OCI-LY7 (cell line): ENCODE results near the gene ACAT2. TPM values are rescaled to one million over a fixed set of nuclear protein-coding genes. Genes with fewer than 3 reads are reported as not detected.

Source experiments
- BruUV-seq: library from RNA; stranded (reverse); fragments of 400-500 nt; replicated peaks from 2 replicates; lab custom pipeline; 2021; lab: Mats Ljungman, UMichigan
- CTCF ChIA-PET: fragments of 300-600 bp; sonication (Branson Sonifier 250); formaldehyde crosslinking; loops from one replicate; lab custom pipeline; 2022; ENCODE audit warnings: antibody characterized with exemption; ENCODE audit not compliant: unreplicated experiment; lab: Charles Lee
- POLR2A ChIA-PET: fragments of 300-600 bp; sonication (Branson Sonifier 250); formaldehyde crosslinking; loops from one replicate; lab custom pipeline; 2022; ENCODE audit warnings: antibody characterized with exemption; lab: Charles Lee
- DNase-seq: peaks from one replicate; pipeline ENCODE4 v3.0.0-alpha.2; 2015; ENCODE audit warnings: low spot score
- H2AFZ ChIP-seq: fragments of 200-600 bp; sonication (generic), shearing (Covaris generic); 2 replicates; pipeline ENCODE4 v1.6.1; 2014; ENCODE audit warnings: mild to moderate bottlenecking, antibody characterized with exemption, low read length, moderate library complexity
- H3K27ac ChIP-seq: fragments of 200-600 bp; sonication (generic); 2 replicates; pipeline ENCODE4 v1.5.1; 2014; ENCODE audit warnings: mixed run types, low read depth, mild to moderate bottlenecking, moderate library complexity, low read length, inconsistent platforms; ENCODE audit not compliant: poor library complexity, severe bottlenecking
- H3K36me3 ChIP-seq: fragments of 200-600 bp; sonication (generic); 2 replicates; pipeline ENCODE4 v1.6.1; 2014; ENCODE audit warnings: mild to moderate bottlenecking, antibody characterized with exemption, low read length, moderate library complexity, mixed read lengths; ENCODE audit not compliant: insufficient read depth
- H3K4me1 ChIP-seq: fragments of 200-600 bp; sonication (generic); 2 replicates; pipeline ENCODE4 v1.5.1; 2014; ENCODE audit warnings: mild to moderate bottlenecking, low read length; ENCODE audit not compliant: insufficient read depth, poor library complexity, severe bottlenecking
- H3K4me2 ChIP-seq: fragments of 200-600 bp; sonication (generic); 2 replicates; pipeline ENCODE4 v1.6.1; 2014; ENCODE audit warnings: mild to moderate bottlenecking, low read length
- H3K4me3 ChIP-seq: fragments of 200-600 bp; sonication (generic); 2 replicates; pipeline ENCODE4 v1.5.1; 2014; ENCODE audit warnings: mild to moderate bottlenecking, low read depth, low read length; ENCODE audit not compliant: poor library complexity, severe bottlenecking
- H3K79me2 ChIP-seq: fragments of 200-600 bp; sonication (generic); 2 replicates; pipeline ENCODE4 v1.6.1; 2016; ENCODE audit warnings: low read depth, mild to moderate bottlenecking, low read length, moderate library complexity, mixed read lengths; ENCODE audit not compliant: insufficient read depth
- H3K9me2 ChIP-seq: fragments of 200-600 bp; sonication (generic); 2 replicates; pipeline ENCODE4 v1.6.1; 2016; ENCODE audit warnings: mild to moderate bottlenecking, low read length, mixed read lengths; ENCODE audit not compliant: insufficient read depth
- H3K9me3 ChIP-seq: fragments of 200-600 bp; sonication (generic); 2 replicates; pipeline ENCODE4 v1.6.1; 2014; ENCODE audit warnings: mild to moderate bottlenecking, mixed run types, low read length, mixed read lengths
- H4K20me1 ChIP-seq: fragments of 200-600 bp; sonication (generic); 2 replicates; pipeline ENCODE4 v1.6.1; 2014; ENCODE audit warnings: mild to moderate bottlenecking, antibody characterized with exemption, low read length, moderate library complexity, mixed read lengths; ENCODE audit not compliant: insufficient read depth
- EZH2phosphoT487 ChIP-seq: fragments of 200-600 bp; sonication (generic); IDR thresholded peaks from 2 replicates; pipeline ENCODE4 v1.6.1; 2018; ENCODE audit warnings: low read depth, borderline replicate concordance, mild to moderate bottlenecking, mixed run types, antibody characterized with exemption, low read length, moderate library complexity, mixed read lengths
- intact Hi-C: fragments of 100-400 bp; cut with micrococcal nuclease; formaldehyde crosslinking; loops from one replicate; pipeline ENCODE4 v1.10.0; 2022; ENCODE audit not compliant: unreplicated experiment
- total RNA-seq, 2 experiments: library from RNA; depleted of rRNA in 1 of 2; stranded (reverse); fragments of >200 nt in 1 of 2; shearing (Covaris generic) in 1 of 2; gene quantifications; 2 replicates each; pipeline ENCODE4 v1.2.3, GENCODE V29; 2014 to 2022
- TF ChIP-seq, protein P1 (sequence below): fragments of 200-600 bp; sonication (generic); conservative IDR thresholded peaks from 2 replicates; pipeline ENCODE4 v1.5.1; 2014; ENCODE audit warnings: mild to moderate bottlenecking, antibody characterized with exemption, low read length, moderate library complexity, mixed read lengths

The ACAT2 gene
- total RNA-seq, 2 experiments from 2014 or later: 42.4 to 110 TPM

DNA sequence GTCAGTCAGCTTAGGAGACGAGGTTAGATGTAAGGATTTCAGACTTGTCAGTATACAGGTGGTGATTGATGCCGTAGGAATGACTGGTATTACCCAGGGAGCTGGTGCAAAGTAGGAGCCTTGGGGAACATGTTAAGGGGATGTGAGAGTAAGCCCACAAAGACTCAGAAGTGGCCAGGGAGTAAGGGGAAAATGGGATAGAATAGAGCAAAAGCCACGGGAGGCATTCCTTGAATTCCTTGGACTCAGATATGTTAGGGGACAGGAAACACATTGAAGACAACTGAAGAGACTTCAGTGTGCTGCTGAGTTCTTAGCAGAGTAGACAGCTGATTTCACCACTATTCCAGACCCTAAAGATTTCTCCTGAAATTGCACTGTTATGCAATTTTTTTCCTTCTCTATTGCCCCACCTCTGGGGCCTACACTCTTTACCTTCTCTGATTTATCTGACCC is 1.2 kb upstream of the ACAT2 start:
- intact Hi-C loops: loop anchor here (2.0 kb wide), 1 partner anchor 68 kb away; the partner anchor contains the start of gene SOD2
- Histone ChIP-seq H3K9me2 (no peaks in the 10 kb centered on the region), H3K4me3 (peak overlapping the region; percentile 71), H3K79me2 (no peaks in the 10 kb centered on the region; the same call in 1 of the 2 replicates), H3K4me2 (peak overlapping the region; percentile 93), H3K36me3 (peaks cover 64% of the 10 kb centered on the region), H3K9me3 (no peaks in the 10 kb centered on the region), H4K20me1 (0 out of 2 replicates have a peak, but pooled peaks cover 3% of the 10 kb centered on the region), H3K4me1 (peaks cover 15% of the 10 kb centered on the region), H3K27ac (peak overlapping the region; percentile 81), H2AFZ (no peak overlapping the region)
- no TSS peak for BruUV-seq
- CTCF ChIA-PET: interaction anchor here (1.0 kb wide), 1 partner anchor 34 kb away, joined by 6 read pairs; the partner anchor contains the start of gene WTAP
- TF ChIP-seq EZH2phosphoT487: no peak
- TF ChIP-seq, protein P1, sequence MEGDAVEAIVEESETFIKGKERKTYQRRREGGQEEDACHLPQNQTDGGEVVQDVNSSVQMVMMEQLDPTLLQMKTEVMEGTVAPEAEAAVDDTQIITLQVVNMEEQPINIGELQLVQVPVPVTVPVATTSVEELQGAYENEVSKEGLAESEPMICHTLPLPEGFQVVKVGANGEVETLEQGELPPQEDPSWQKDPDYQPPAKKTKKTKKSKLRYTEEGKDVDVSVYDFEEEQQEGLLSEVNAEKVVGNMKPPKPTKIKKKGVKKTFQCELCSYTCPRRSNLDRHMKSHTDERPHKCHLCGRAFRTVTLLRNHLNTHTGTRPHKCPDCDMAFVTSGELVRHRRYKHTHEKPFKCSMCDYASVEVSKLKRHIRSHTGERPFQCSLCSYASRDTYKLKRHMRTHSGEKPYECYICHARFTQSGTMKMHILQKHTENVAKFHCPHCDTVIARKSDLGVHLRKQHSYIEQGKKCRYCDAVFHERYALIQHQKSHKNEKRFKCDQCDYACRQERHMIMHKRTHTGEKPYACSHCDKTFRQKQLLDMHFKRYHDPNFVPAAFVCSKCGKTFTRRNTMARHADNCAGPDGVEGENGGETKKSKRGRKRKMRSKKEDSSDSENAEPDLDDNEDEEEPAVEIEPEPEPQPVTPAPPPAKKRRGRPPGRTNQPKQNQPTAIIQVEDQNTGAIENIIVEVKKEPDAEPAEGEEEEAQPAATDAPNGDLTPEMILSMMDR: no peak
- DNase-seq: no peak
- POLR2A ChIA-PET: interaction anchor here (0.5 to 2.6 kb wide), 10 partner anchors 8 to 721 kb away, joined by 3 to 11 read pairs (median 6); partner anchors contain the start of genes MRPL18 and WTAP

DNA sequence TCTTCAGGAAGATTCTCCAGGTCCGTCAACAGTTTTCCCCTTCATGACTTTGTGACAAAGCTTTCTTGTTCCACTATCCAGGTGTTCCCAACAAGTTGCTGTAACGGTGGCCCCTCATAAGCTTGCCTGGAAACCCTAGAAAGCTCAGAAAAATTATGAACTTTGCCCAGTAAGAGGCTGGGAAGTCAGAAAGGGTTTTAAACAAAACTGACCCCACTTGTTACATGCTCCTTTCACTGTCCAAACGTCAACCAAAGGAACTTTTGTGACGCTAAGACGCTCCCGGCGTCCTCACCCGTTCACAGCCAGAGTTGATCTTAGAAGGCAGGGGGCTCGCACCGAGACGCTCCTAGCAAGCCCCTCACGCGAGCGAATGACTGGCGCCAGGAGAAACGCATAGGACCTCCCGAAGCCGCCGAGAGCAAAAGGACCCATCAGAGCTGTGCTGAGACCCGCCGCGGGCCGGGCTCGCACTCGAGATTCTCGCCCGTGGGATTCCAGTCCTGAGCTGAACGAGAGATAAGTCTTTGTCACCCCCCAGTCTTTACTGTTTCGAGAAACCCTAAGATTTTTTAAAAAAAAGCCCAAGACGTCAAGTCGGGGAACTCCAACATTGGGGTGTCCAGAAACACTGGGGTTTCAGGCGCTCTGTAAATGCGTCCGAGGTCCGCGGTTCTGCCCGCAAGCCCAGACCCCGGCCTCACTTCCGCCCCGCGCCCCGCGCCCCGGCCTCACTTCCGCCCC is 544 bp upstream of the ACAT2 start:
- TF ChIP-seq EZH2phosphoT487: no peak
- TF ChIP-seq, protein P1: no peak
- Histone ChIP-seq H2AFZ (peak overlapping the region; percentile 81), H3K4me2 (peak overlapping the region; percentile 93), H3K4me1 (peaks cover 15% of the 10 kb centered on the region), H3K36me3 (peaks cover 63% of the 10 kb centered on the region), H3K4me3 (peak overlapping the region; percentile 71), H3K27ac (peak overlapping the region; percentile 81), H4K20me1 (no peaks in the 10 kb centered on the region), H3K9me2 (no peaks in the 10 kb centered on the region), H3K9me3 (no peaks in the 10 kb centered on the region), H3K79me2 (no peaks in the 10 kb centered on the region; the same call in 1 of the 2 replicates)
- intact Hi-C loops: loop anchor here (2.0 kb wide), 1 partner anchor 68 kb away; the partner anchor contains the start of gene SOD2
- CTCF ChIA-PET: interaction anchor here (1.0 to 1.4 kb wide), 2 partner anchors 9 to 34 kb away, joined by 5 to 6 read pairs; partner anchors contain the start of gene WTAP
- POLR2A ChIA-PET: interaction anchor here (0.5 to 2.6 kb wide), 15 partner anchors 9 to 722 kb away, joined by 3 to 11 read pairs (median 5); partner anchors contain the start of genes MRPL18 and WTAP
- TSS peak; percentile 83 for BruUV-seq
- peak; percentile 52 for DNase-seq
